Neuronal stem cell (in vitro differentiated cells): ENCODE results near the gene LRRC75A.

Experiments
- DNase-seq: peaks from one replicate; pipeline ENCODE4 v3.0.0-alpha.2; 2013; ENCODE audit warnings: low spot score
- H2AFZ ChIP-seq: one replicate; pipeline ENCODE4 v1.6.1; 2013; ENCODE audit warnings: mild to moderate bottlenecking, low read length, inconsistent platforms
- H2AK5ac ChIP-seq: 2 replicates; pipeline ENCODE4 v1.6.1; 2013; ENCODE audit warnings: low read depth, mild to moderate bottlenecking, inconsistent platforms, low read length, moderate library complexity, mixed read lengths
- H2BK120ac ChIP-seq: 2 replicates; pipeline ENCODE4 v1.6.1; 2013; ENCODE audit warnings: low read depth, mild to moderate bottlenecking, inconsistent platforms, low read length, moderate library complexity, mixed read lengths
- H2BK12ac ChIP-seq: one replicate; pipeline ENCODE4 v1.6.1; 2013; ENCODE audit warnings: low read length, inconsistent platforms
- H2BK15ac ChIP-seq: 2 replicates; pipeline ENCODE4 v1.6.1; 2013; ENCODE audit warnings: mild to moderate bottlenecking, low read length, inconsistent platforms, mixed read lengths
- H2BK5ac ChIP-seq: one replicate; pipeline ENCODE4 v1.6.1; 2013; ENCODE audit warnings: inconsistent platforms, mild to moderate bottlenecking, low read length, moderate library complexity
- H3K14ac ChIP-seq: one replicate; pipeline ENCODE4 v1.6.1; 2013; ENCODE audit warnings: low read length, inconsistent platforms
- H3K18ac ChIP-seq: 2 replicates; pipeline ENCODE4 v1.6.1; 2013; ENCODE audit warnings: low read length, inconsistent platforms
- H3K23ac ChIP-seq: 2 replicates; pipeline ENCODE4 v1.6.1; 2013; ENCODE audit warnings: low read depth, mild to moderate bottlenecking, mixed read lengths, low read length, inconsistent platforms; ENCODE audit not compliant: poor library complexity
- H3K27ac ChIP-seq: replicated peaks from 3 replicates; pipeline ENCODE4 v1.5.1; 2013; ENCODE audit warnings: low read length, inconsistent platforms
- H3K27me3 ChIP-seq, 3 experiments: 2 replicates each; pipeline ENCODE4 v1.6.1; 2013; ENCODE audit warnings: low read length in 3 of 3, mild to moderate bottlenecking in 2 of 3, inconsistent platforms in 1 of 3, low read depth in 1 of 3, mixed read lengths in 1 of 3, moderate library complexity in 1 of 3; ENCODE audit not compliant: control insufficient read depth in 3 of 3, insufficient read depth in 3 of 3
- H3K36me3 ChIP-seq, 2 donors: replicated peaks in 1 of 2; 2 replicates each; pipeline ENCODE4 v1.6.1; 2013; ENCODE audit warnings: low read length in 2 of 2; ENCODE audit not compliant: control insufficient read depth in 2 of 2, insufficient read depth in 2 of 2
- H3K4ac ChIP-seq: 2 replicates; pipeline ENCODE4 v1.6.1; 2013; ENCODE audit warnings: inconsistent platforms, mild to moderate bottlenecking, low read length, moderate library complexity
- H3K4me1 ChIP-seq, 2 donors: 1 replicate in 1 of 2; 2 replicates in 1 of 2; pipeline ENCODE4 v1.6.1; 2013; ENCODE audit warnings: low read length in 2 of 2, low read depth in 1 of 2; ENCODE audit not compliant: control insufficient read depth in 2 of 2, insufficient read depth in 1 of 2
- H3K4me2 ChIP-seq: one replicate; pipeline ENCODE4 v1.6.1; 2013; ENCODE audit warnings: mild to moderate bottlenecking, low read length, inconsistent platforms; ENCODE audit not compliant: insufficient read depth, poor library complexity, severe bottlenecking
- H3K4me3 ChIP-seq, 2 donors: 2 replicates each; pipeline ENCODE4 v1.5.1; 2013; ENCODE audit warnings: low read length in 2 of 2, mild to moderate bottlenecking in 2 of 2, inconsistent platforms in 1 of 2, moderate library complexity in 1 of 2
- H3K79me1 ChIP-seq: one replicate; pipeline ENCODE4 v1.6.1; 2013; ENCODE audit warnings: low read depth, mild to moderate bottlenecking, inconsistent platforms, low read length, moderate library complexity
- H3K9ac ChIP-seq: one replicate; pipeline ENCODE4 v1.6.1; 2013; ENCODE audit warnings: mild to moderate bottlenecking, low read depth, low read length, inconsistent platforms; ENCODE audit not compliant: poor library complexity
- H3K9me3 ChIP-seq, 2 donors: replicated peaks in 1 of 2; 2 replicates each; pipeline versions ENCODE3 to v1.6.1; 2013; ENCODE audit warnings: low read length in 2 of 2, mild to moderate bottlenecking in 2 of 2, inconsistent platforms in 1 of 2, low read depth in 1 of 2, mixed read lengths in 1 of 2, moderate library complexity in 1 of 2; ENCODE audit not compliant: control insufficient read depth in 2 of 2, insufficient read depth in 1 of 2
- H4K8ac ChIP-seq: one replicate; pipeline ENCODE4 v1.6.1; 2013; ENCODE audit warnings: low read depth, mild to moderate bottlenecking, inconsistent platforms, low read length, moderate library complexity
- H4K91ac ChIP-seq: one replicate; pipeline ENCODE4 v1.6.1; 2013; ENCODE audit warnings: low read length, low read depth, mild to moderate bottlenecking, inconsistent platforms; ENCODE audit not compliant: poor library complexity
- WGBS, 2 donors: extraction: QIAGEN DNeasy Blood & Tissue Kit; methylation state at CpG; one replicate each; pipeline ENCODE4 v1.1.7; 2013; ENCODE audit warnings: missing lambda C conversion rate in 2 of 2, mixed read lengths in 1 of 2; ENCODE audit not compliant: insufficient read length in 2 of 2, insufficient replicate concordance in 1 of 2; ENCODE audit errors: extremely low coverage in 2 of 2; 5-methylcytosine and 5-hydroxymethylcytosine counted together

The LRRC75A gene

DNA sequence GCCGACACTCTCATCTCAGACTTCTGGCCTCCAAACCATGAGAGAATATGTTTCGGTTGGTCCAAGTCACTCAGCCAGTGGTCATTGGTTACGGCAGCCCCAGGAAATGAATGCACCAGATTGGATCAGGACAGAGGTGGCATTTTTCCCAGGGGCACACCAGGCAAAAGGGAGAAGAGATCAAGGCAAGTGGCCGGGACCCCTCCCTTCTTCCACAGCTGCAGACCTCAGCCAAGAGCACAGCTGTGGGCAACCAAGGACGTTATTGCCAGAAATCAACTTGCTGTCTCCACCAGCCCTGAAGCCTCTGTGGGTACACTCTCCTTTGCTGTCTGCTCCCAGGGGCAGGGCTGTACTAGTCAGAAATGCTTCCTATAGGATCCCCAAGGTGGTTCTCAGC is 20.7 kb downstream of the LRRC75A start:
- Histone ChIP-seq H2BK15ac (no peak overlapping the region), H2BK12ac (no peak overlapping the region), H4K8ac (no peak overlapping the region), H3K4me2 (no peak overlapping the region), H3K4me3 (no peak overlapping the region), H3K27me3 (no peaks in the 10 kb centered on the region), H2BK5ac (no peak overlapping the region), H3K27ac (no peak overlapping the region), H3K9me3 (no peaks in the 10 kb centered on the region), H2BK120ac (no peak overlapping the region), H2AK5ac (no peak overlapping the region), H3K18ac (no peak overlapping the region), H3K14ac (no peak overlapping the region), H3K36me3 (peaks cover 0 to 1% of the 10 kb centered on the region in 2 donors), H3K4ac (no peak overlapping the region), H2AFZ (no peak overlapping the region), H3K79me1 (no peaks in the 10 kb centered on the region), H3K4me1 (peaks cover 4 to 6% of the 10 kb centered on the region in 2 donors), H3K23ac (no peak overlapping the region), H4K91ac (no peak overlapping the region), H3K9ac (no peak overlapping the region)
- no CpG with 5 or more reads among the region's 5 CpGs for WGBS, 2 donors
- DNase-seq: no peak

DNA sequence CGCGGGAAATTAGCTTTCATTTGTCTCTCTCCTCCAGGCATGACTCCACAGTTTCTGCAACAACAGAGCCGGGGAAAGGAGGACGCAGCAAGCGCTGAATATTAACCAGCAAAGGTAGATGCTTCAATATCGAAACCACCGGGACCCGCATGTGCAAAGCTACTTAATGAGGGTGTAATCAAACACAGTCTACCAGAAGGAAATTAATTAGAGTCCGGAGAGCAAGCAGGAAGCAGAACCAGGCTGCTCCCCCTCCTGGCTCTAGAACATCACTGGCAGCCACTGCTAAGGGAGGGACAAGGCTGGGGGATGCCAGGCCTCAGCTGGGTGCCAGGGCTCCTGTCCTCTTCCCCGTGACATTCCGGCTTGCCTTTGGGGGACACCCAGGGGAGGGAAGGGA is 21.7 kb downstream of the LRRC75A start:
- H3K4me3 ChIP-seq: no peak overlapping the region
- H2AFZ ChIP-seq: no peak overlapping the region
- no peak overlapping the region for H2BK15ac ChIP-seq
- no peak overlapping the region for H2BK5ac ChIP-seq
- H3K4ac ChIP-seq: no peak overlapping the region
- no peak overlapping the region for H2BK120ac ChIP-seq
- H3K4me2 ChIP-seq: no peak overlapping the region
- H2BK12ac ChIP-seq: no peak overlapping the region
- no peaks in the 10 kb centered on the region for H3K9me3 ChIP-seq
- no peak overlapping the region for H3K27ac ChIP-seq
- no peak for DNase-seq
- no peak overlapping the region for H4K91ac ChIP-seq
- H3K27me3 ChIP-seq: no peaks in the 10 kb centered on the region
- H3K79me1 ChIP-seq: no peaks in the 10 kb centered on the region
- no CpG with 5 or more reads among the region's 11 CpGs for WGBS, 2 donors
- no peak overlapping the region for H3K9ac ChIP-seq
- no peak overlapping the region for H4K8ac ChIP-seq
- peaks cover 4 to 7% of the 10 kb centered on the region in 2 donors for H3K4me1 ChIP-seq
- H3K36me3 ChIP-seq: peaks cover 0 to 1% of the 10 kb centered on the region in 2 donors
- no peak overlapping the region for H3K14ac ChIP-seq
- no peak overlapping the region for H3K23ac ChIP-seq
- no peak overlapping the region for H3K18ac ChIP-seq
- H2AK5ac ChIP-seq: no peak overlapping the region

DNA sequence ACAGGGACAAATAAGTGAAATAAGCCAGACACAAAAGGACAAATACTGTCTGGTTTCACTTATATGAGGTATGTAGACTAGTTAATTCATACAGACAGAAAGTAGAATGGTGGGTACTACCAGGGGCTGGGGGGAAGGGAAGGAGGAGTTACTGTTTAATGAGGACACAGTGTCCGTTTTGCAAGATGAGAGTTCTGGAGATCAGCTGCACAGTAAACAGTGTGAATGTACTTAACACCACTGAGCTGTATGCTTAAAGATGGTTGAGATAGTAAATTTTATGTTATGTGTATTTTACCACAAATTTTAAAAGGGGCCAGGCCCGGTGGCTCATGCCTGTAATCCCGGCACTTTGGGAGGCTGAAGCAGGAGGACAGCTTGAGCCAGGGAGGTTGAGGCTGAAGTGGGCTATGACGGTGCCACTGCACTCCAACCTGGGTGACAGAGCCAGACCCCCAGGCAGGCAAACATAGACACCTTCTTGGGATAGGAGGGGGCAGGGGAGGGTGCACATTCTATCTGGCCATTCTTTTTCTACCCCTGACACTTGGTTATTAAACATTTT is 23.5 kb downstream of the LRRC75A start:
- Histone ChIP-seq H3K4ac (no peak overlapping the region), H3K27ac (no peak overlapping the region), H3K14ac (no peak overlapping the region), H2AFZ (no peak overlapping the region), H2BK15ac (no peak overlapping the region), H3K4me1 (peaks cover 4 to 7% of the 10 kb centered on the region in 2 donors), H2AK5ac (no peak overlapping the region), H2BK5ac (no peak overlapping the region), H3K9me3 (no peaks in the 10 kb centered on the region), H4K8ac (no peak overlapping the region), H3K4me3 (no peak overlapping the region), H3K79me1 (no peaks in the 10 kb centered on the region), H3K4me2 (no peak overlapping the region), H3K23ac (no peak overlapping the region), H3K36me3 (peaks cover 0 to 4% of the 10 kb centered on the region in 2 donors), H3K18ac (no peak overlapping the region), H2BK12ac (no peak overlapping the region), H2BK120ac (no peak overlapping the region), H3K9ac (no peak overlapping the region), H3K27me3 (no peaks in the 10 kb centered on the region), H4K91ac (no peak overlapping the region)
- DNase-seq: no peak
- no CpG with 5 or more reads among the region's 4 CpGs for WGBS, 2 donors

DNA sequence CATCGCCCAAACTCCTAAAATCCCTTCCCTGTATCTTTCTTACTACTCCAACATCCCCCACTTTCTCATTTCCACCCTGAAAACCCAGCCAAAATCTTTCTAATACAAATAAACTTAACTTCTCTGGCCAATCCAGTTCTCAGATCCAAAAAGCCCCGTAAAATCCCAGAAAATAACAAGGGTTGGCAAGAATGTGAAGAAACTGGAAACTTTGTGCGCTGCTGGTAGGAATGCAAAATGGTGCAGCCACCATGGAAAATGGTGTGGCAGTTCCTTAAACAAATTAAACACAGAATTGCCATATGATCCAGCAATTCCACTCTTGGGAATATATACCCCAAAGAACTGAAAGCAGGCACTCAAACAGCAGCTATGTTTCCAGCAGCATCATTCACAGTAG is 24.1 kb downstream of the LRRC75A start:
- H2AK5ac ChIP-seq: no peak overlapping the region
- H3K4me2 ChIP-seq: no peak overlapping the region
- H2BK15ac ChIP-seq: no peak overlapping the region
- no peak overlapping the region for H3K23ac ChIP-seq
- H2BK12ac ChIP-seq: no peak overlapping the region
- no peak overlapping the region for H2BK120ac ChIP-seq
- H3K4ac ChIP-seq: no peak overlapping the region
- no peak overlapping the region for H4K8ac ChIP-seq
- H3K14ac ChIP-seq: no peak overlapping the region
- H3K9me3 ChIP-seq: no peaks in the 10 kb centered on the region
- no peak overlapping the region for H3K18ac ChIP-seq
- no peak for DNase-seq
- 100% methylated on average over 1 of the region's 3 CpGs; no CpG with 5 or more reads in 1 of the 2 donors for WGBS, 2 donors
- no peak overlapping the region for H3K4me3 ChIP-seq
- no peak overlapping the region for H2AFZ ChIP-seq
- no peak overlapping the region for H2BK5ac ChIP-seq
- no peaks in the 10 kb centered on the region for H3K79me1 ChIP-seq
- peaks cover 0 to 6% of the 10 kb centered on the region in 2 donors for H3K36me3 ChIP-seq
- no peak overlapping the region for H3K27ac ChIP-seq
- H3K27me3 ChIP-seq: no peaks in the 10 kb centered on the region
- H3K9ac ChIP-seq: no peak overlapping the region
- no peak overlapping the region for H4K91ac ChIP-seq
- peaks cover 0 to 10% of the 10 kb centered on the region in 2 donors for H3K4me1 ChIP-seq
